Measurements from ENCODE around the gene RPTOR.

Gene RPTOR

GRCh38 chr17:80825471-80826345 is 281.1 kb downstream of the RPTOR start:
- no peak for FAIRE-seq

- no peak for FAIRE-seq
Observed at GRCh38 chr17:80826346-80826954, 281.8 kb downstream of the RPTOR start.

- no peak for FAIRE-seq
Observed at GRCh38 chr17:80826955-80827645, 282.5 kb downstream of the RPTOR start.

GRCh38 chr17:80827646-80828643 is 283.3 kb downstream of the RPTOR start:
- no peak for FAIRE-seq

GRCh38 chr17:80829166-80829813 is 284.7 kb downstream of the RPTOR start:
- no peak for FAIRE-seq

- FAIRE-seq = no peak
Observed at GRCh38 chr17:80830020-80830780, 285.6 kb downstream of the RPTOR start.

GRCh38 chr17:80831491-80831890 is 286.9 kb downstream of the RPTOR start:
- FAIRE-seq = no peak

- no peak for FAIRE-seq
Observed at GRCh38 chr17:80832266-80832676, 287.6 kb downstream of the RPTOR start.

GRCh38 chr17:80832888-80833583 is 288.4 kb downstream of the RPTOR start:
- no peak for FAIRE-seq

- no peak for FAIRE-seq
Observed at GRCh38 chr17:80833952-80834892, 289.6 kb downstream of the RPTOR start.

GRCh38 chr17:80834893-80835275 is 290.2 kb downstream of the RPTOR start:
- no peak for FAIRE-seq

- FAIRE-seq = no peak
Observed at GRCh38 chr17:80835816-80836657, 291.4 kb downstream of the RPTOR start.

GRCh38 chr17:80836658-80836965 is 292.0 kb downstream of the RPTOR start:
- no peak for FAIRE-seq

GRCh38 chr17:80836971-80837481 is 292.4 kb downstream of the RPTOR start:
- FAIRE-seq = no peak

GRCh38 chr17:80837711-80838110 is 293.1 kb downstream of the RPTOR start:
- FAIRE-seq = no peak

GRCh38 chr17:80838311-80839025 is 293.8 kb downstream of the RPTOR start:
- no peak for FAIRE-seq

- no peak for FAIRE-seq
Observed at GRCh38 chr17:80839026-80839345, 294.3 kb downstream of the RPTOR start.

- FAIRE-seq = no peak
Observed at GRCh38 chr17:80839511-80839941, 294.9 kb downstream of the RPTOR start.

Data from G401.6 (cell line).